HEK293 (cell line): ENCODE measurements around the gene SLC43A1.

Source experiments
- CTCF ChIA-PET: fragments of 350-600 bp; formaldehyde crosslinking; extraction: SDS; loops from one replicate; lab custom pipeline; 2021; ENCODE audit warnings: antibody characterized with exemption; lab: Yijun Ruan, JAX
- POLR2A ChIA-PET: fragments of 300-600 bp; formaldehyde crosslinking; extraction: SDS; loops from one replicate; lab custom pipeline; 2020; ENCODE audit warnings: antibody characterized with exemption, inconsistent platforms; lab: Yijun Ruan, JAX
- H3K27ac ChIP-seq: fragments of 200-500 bp; sonication (Bioruptor generic); 2 replicates; pipeline ENCODE4 v1.5.1; 2014; ENCODE audit warnings: low read depth, low read length, control low read depth, inconsistent platforms; ENCODE audit errors: extremely low read depth
- H3K36me3 ChIP-seq, 2 experiments: fragments of 200-500 bp in 1 of 2; sonication (Bioruptor generic) in 1 of 2; 1 replicate in 1 of 2; 2 replicates in 1 of 2; pipeline ENCODE4 v1.5.1; 2014 to 2017; ENCODE audit warnings: inconsistent platforms in 2 of 2, low read length in 2 of 2; ENCODE audit not compliant: control insufficient read depth in 2 of 2, insufficient read depth in 1 of 2
- H3K4me1 ChIP-seq: fragments of 200-500 bp; sonication (Bioruptor generic); 2 replicates; pipeline ENCODE4 v1.5.1; 2014; ENCODE audit warnings: mild to moderate bottlenecking, low read length, inconsistent platforms; ENCODE audit not compliant: control insufficient read depth, insufficient read depth
- H3K4me3 ChIP-seq: 2 replicates; pipeline ENCODE4 v1.5.1; 2011; ENCODE audit warnings: low read depth, mild to moderate bottlenecking, control low read depth, low read length, moderate library complexity
- H3K9me3 ChIP-seq: fragments of 200-500 bp; sonication (Bioruptor generic); 2 replicates; pipeline ENCODE4 v1.5.1; 2014; ENCODE audit warnings: low read depth, low read length, inconsistent platforms; ENCODE audit not compliant: control insufficient read depth, insufficient read depth
- EGR2 ChIP-seq: fragments of 450-650 bp; formaldehyde crosslinking; IDR thresholded peaks from 2 replicates; pipeline ENCODE4 v1.5.1; 2016; ENCODE audit warnings: low read depth, missing biosample characterization, missing genetic modification characterization
- GFI1B ChIP-seq: fragments of 450-650 bp; formaldehyde crosslinking; IDR thresholded peaks from 2 replicates; pipeline ENCODE4 v1.5.1; 2016; ENCODE audit warnings: missing biosample characterization, missing genetic modification characterization
- GLI2 ChIP-seq: fragments of 450-650 bp; formaldehyde crosslinking; IDR thresholded peaks from 2 replicates; pipeline ENCODE4; 2017; ENCODE audit warnings: missing biosample characterization, missing genetic modification characterization, low read depth, borderline replicate concordance
- GLIS1 ChIP-seq: fragments of 450-650 bp; formaldehyde crosslinking; IDR thresholded peaks from 2 replicates; pipeline ENCODE4 v1.5.1; 2016; ENCODE audit warnings: missing biosample characterization, missing genetic modification characterization
- KLF8 ChIP-seq: fragments of 450-650 bp; formaldehyde crosslinking; IDR thresholded peaks from 2 replicates; pipeline ENCODE4 v1.5.1; 2016; ENCODE audit warnings: missing biosample characterization, missing genetic modification characterization
- PATZ1 ChIP-seq: fragments of 450-650 bp; formaldehyde crosslinking; IDR thresholded peaks from 2 replicates; pipeline ENCODE4 v1.5.1; 2016; ENCODE audit warnings: missing biosample characterization, missing genetic modification characterization
- PBX3 ChIP-seq: sonication (generic); formaldehyde crosslinking; IDR thresholded peaks from 2 replicates; pipeline ENCODE4 v1.8.1; 2022; ENCODE audit warnings: mild to moderate bottlenecking, moderate library complexity, missing genetic modification reagents
- PRDM4 ChIP-seq: fragments of 450-650 bp; formaldehyde crosslinking; IDR thresholded peaks from 2 replicates; pipeline ENCODE4 v1.5.1; 2017; ENCODE audit warnings: missing biosample characterization, missing genetic modification characterization
- SCRT2 ChIP-seq: fragments of 450-650 bp; formaldehyde crosslinking; IDR thresholded peaks from 2 replicates; pipeline ENCODE4 v1.5.1; 2016; ENCODE audit warnings: missing biosample characterization, missing genetic modification characterization
- SP7 ChIP-seq: fragments of 450-650 bp; formaldehyde crosslinking; IDR thresholded peaks from 2 replicates; pipeline ENCODE4 v1.5.1; 2016; ENCODE audit warnings: missing biosample characterization, missing genetic modification characterization
- YY2 ChIP-seq: fragments of 450-650 bp; formaldehyde crosslinking; IDR thresholded peaks from 2 replicates; pipeline ENCODE4 v1.5.1; 2016; ENCODE audit warnings: missing biosample characterization, missing genetic modification characterization
- ZEB2 ChIP-seq: fragments of 450-650 bp; formaldehyde crosslinking; IDR thresholded peaks from 2 replicates; pipeline ENCODE4 v1.5.1; 2016; ENCODE audit warnings: missing biosample characterization, missing genetic modification characterization
- ZIC2 ChIP-seq: fragments of 450-650 bp; formaldehyde crosslinking; IDR thresholded peaks from 2 replicates; pipeline ENCODE4 v1.5.1; 2016; ENCODE audit warnings: missing biosample characterization, missing genetic modification characterization
- ZNF146 ChIP-seq: fragments of 450-650 bp; formaldehyde crosslinking; IDR thresholded peaks from 2 replicates; pipeline ENCODE4 v1.5.1; 2016; ENCODE audit warnings: missing biosample characterization, missing genetic modification characterization
- ZNF16 ChIP-seq: fragments of 450-650 bp; formaldehyde crosslinking; IDR thresholded peaks from 2 replicates; pipeline ENCODE4 v1.5.1; 2016; ENCODE audit warnings: low read depth, missing biosample characterization, missing genetic modification characterization
- ZNF175 ChIP-seq: fragments of 450-650 bp; formaldehyde crosslinking; IDR thresholded peaks from 2 replicates; pipeline ENCODE4 v1.5.1; 2016; ENCODE audit warnings: missing biosample characterization, missing genetic modification characterization
- ZNF266 ChIP-seq: fragments of 450-650 bp; formaldehyde crosslinking; IDR thresholded peaks from 2 replicates; pipeline ENCODE4 v1.5.1; 2016; ENCODE audit warnings: missing biosample characterization, missing genetic modification characterization, low read depth
- ZNF274 ChIP-seq, 2 experiments: fragments of 200-500 bp in 1 of 2; fragments of 450-650 bp in 1 of 2; sonication (Bioruptor generic) in 1 of 2; formaldehyde crosslinking in 1 of 2; IDR thresholded peaks; 2 replicates each; pipeline versions ENCODE4 v1.5.1 to v1.6.1; 2014 to 2016; ENCODE audit warnings: borderline replicate concordance in 1 of 2, inconsistent platforms in 1 of 2, low read length in 1 of 2, missing biosample characterization in 1 of 2, missing genetic modification characterization in 1 of 2
- ZNF561 ChIP-seq: fragments of 450-650 bp; IDR thresholded peaks from 2 replicates; pipeline ENCODE4 v1.5.1; 2018; ENCODE audit warnings: missing biosample characterization, missing genetic modification characterization, borderline replicate concordance
- ZNF670 ChIP-seq: fragments of 450-650 bp; formaldehyde crosslinking; IDR thresholded peaks from 2 replicates; pipeline ENCODE4 v1.5.1; 2016; ENCODE audit warnings: missing biosample characterization, missing genetic modification characterization, low read depth
- ZNF701 ChIP-seq: fragments of 450-650 bp; formaldehyde crosslinking; IDR thresholded peaks from 2 replicates; pipeline ENCODE4 v1.5.1; 2016; ENCODE audit warnings: missing biosample characterization, missing genetic modification characterization
- ZNF76 ChIP-seq: fragments of 450-650 bp; formaldehyde crosslinking; IDR thresholded peaks from 2 replicates; pipeline ENCODE4; 2016; ENCODE audit warnings: low read depth, missing biosample characterization, missing genetic modification characterization, borderline replicate concordance
- TF ChIP-seq, protein P1 (sequence below): fragments of 450-650 bp; formaldehyde crosslinking; IDR thresholded peaks from 2 replicates; pipeline ENCODE4 v1.5.1; 2016; ENCODE audit warnings: missing biosample characterization, missing genetic modification characterization

The SLC43A1 gene

GRCh38 chr11:57514538-57515331, 767 bp downstream of the SLC43A1 start (continued):
- TF ChIP-seq ZNF175 (tag by site-specific recombination): no peak
- 0 out of 2 replicates have a peak, but pooled peaks have one; percentile 12 for TF ChIP-seq ZEB2 (tag by site-specific recombination)
- peak; percentile 30; the same call in 1 of the 2 replicates for TF ChIP-seq ZNF76 (tag by site-specific recombination)
- no peak for TF ChIP-seq GLI2
- TF ChIP-seq YY2 (tag by site-specific recombination): no peak
- TF ChIP-seq GLIS1: peak; percentile 66
- 0 out of 2 replicates have a peak, but pooled peaks have one; percentile 16 for TF ChIP-seq ZNF561
- no peak for TF ChIP-seq ZNF701 (tag by site-specific recombination)
- peak; percentile 38; the same call in 1 of the 2 replicates for TF ChIP-seq ZIC2 (tag by site-specific recombination)
- TF ChIP-seq EGR2 (tag by site-specific recombination): no peak
- TF ChIP-seq ZNF670 (tag by site-specific recombination): no peak
- TF ChIP-seq GFI1B: no peak
- 0 out of 2 replicates have a peak, but pooled peaks have one; percentile 9 for TF ChIP-seq SP7
- peak; percentile 11; the same call in 1 of the 2 replicates for TF ChIP-seq KLF8 (tag by site-specific recombination)
- 0 out of 2 replicates have a peak, but pooled peaks have one; percentile 21 for TF ChIP-seq PBX3 (CRISPR knock-in tag)
- TF ChIP-seq PATZ1 (tag by site-specific recombination): peak; percentile 62; the same call in 1 of the 2 replicates
- TF ChIP-seq PRDM4: no peak
- TF ChIP-seq, protein P1, sequence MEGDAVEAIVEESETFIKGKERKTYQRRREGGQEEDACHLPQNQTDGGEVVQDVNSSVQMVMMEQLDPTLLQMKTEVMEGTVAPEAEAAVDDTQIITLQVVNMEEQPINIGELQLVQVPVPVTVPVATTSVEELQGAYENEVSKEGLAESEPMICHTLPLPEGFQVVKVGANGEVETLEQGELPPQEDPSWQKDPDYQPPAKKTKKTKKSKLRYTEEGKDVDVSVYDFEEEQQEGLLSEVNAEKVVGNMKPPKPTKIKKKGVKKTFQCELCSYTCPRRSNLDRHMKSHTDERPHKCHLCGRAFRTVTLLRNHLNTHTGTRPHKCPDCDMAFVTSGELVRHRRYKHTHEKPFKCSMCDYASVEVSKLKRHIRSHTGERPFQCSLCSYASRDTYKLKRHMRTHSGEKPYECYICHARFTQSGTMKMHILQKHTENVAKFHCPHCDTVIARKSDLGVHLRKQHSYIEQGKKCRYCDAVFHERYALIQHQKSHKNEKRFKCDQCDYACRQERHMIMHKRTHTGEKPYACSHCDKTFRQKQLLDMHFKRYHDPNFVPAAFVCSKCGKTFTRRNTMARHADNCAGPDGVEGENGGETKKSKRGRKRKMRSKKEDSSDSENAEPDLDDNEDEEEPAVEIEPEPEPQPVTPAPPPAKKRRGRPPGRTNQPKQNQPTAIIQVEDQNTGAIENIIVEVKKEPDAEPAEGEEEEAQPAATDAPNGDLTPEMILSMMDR (tag by site-specific recombination): no peak

GRCh38 chr11:57513911-57514537, 1.5 kb downstream of the SLC43A1 start:
- ChIA-PET POLR2A (interaction anchor here (1.2 to 2.7 kb wide), 5 partner anchors 10 to 30 kb away, joined by 3 to 15 read pairs (median 4); no protein-coding TSS in a partner anchor), CTCF (interaction anchor here (0.5 to 6.7 kb wide), 6 partner anchors 13 to 673 kb away, joined by 3 to 71 read pairs (median 4); no protein-coding TSS in a partner anchor)
- Histone ChIP-seq H3K36me3 (no peaks in the 10 kb centered on the region), H3K4me3 (peak overlapping the region; percentile 59), H3K27ac (no peak overlapping the region), H3K9me3 (no peaks in the 10 kb centered on the region), H3K4me1 (no peaks in the 10 kb centered on the region)
- TF ChIP-seq ZNF146 (tag by site-specific recombination) (no peak), ZNF16 (tag by site-specific recombination) (no peak), ZNF274 (IDR thresholded peaks at IDR 0.05; ENCODE audit: low read length) (no peak), ZNF274 (tag by site-specific recombination; IDR thresholded peaks at IDR 0.05; ENCODE audit: borderline replicate concordance) (no peak), ZNF266 (no peak), ZNF701 (tag by site-specific recombination) (no peak), YY2 (tag by site-specific recombination) (no peak), SCRT2 (tag by site-specific recombination) (peak; percentile 84)
